ENCODE data around the gene FHAD1. TPM values are rescaled to one million over a fixed set of nuclear protein-coding genes. Genes with fewer than 3 reads are reported as not detected.

The FHAD1 gene
- total and polyA plus RNA-seq, 9 of the 15 experiments (the other 6 are each of a cell fraction or from before 2014, with no cell fraction given): 0.32 to 2.1 (median 1.5) TPM; not detected in 1

GRCh38 chr1:15345705-15346345 lies 98.8 kb downstream of the FHAD1 start (continued):
- TF ChIP-seq NFIC (IDR thresholded peaks at IDR 0.05) (no peak), VEZF1 (CRISPR knock-in tag; IDR thresholded peaks at IDR 0.05) (peak; percentile 85), IFI16 (CRISPR knock-in tag; IDR thresholded peaks at IDR 0.05) (no peak), GABPB1 (CRISPR knock-in tag; IDR thresholded peaks at IDR 0.05) (peak; percentile 45; the same call in 1 of the 2 replicates), SMARCC2 (IDR thresholded peaks at IDR 0.05; ENCODE audit: low read depth) (peak; percentile 78), LCOR (CRISPR knock-in tag; IDR thresholded peaks at IDR 0.05) (no peak; the same call in 1 of the 2 replicates), ZNF23 (CRISPR knock-in tag; IDR thresholded peaks at IDR 0.05) (no peak), FOXA1 (IDR thresholded peaks at IDR 0.05; ENCODE audit: borderline replicate concordance) (no peak), CREM (IDR thresholded peaks at IDR 0.05; ENCODE audit: low read depth) (peak; percentile 42; the same call in 1 of the 2 replicates), MCM7 (IDR thresholded peaks at IDR 0.05) (no peak), HMBOX1 (IDR thresholded peaks at IDR 0.05) (peak; percentile 19; the same call in 1 of the 2 replicates), PHTF2 (CRISPR knock-in tag; IDR thresholded peaks at IDR 0.05) (no peak), MTA1 (IDR thresholded peaks at IDR 0.05; ENCODE audit: borderline replicate concordance) (no peak; the same call in 1 of the 2 replicates), NCOA4 (IDR thresholded peaks at IDR 0.05; ENCODE audit: partially characterized antibody) (no peak), ZNF41 (CRISPR knock-in tag; conservative IDR thresholded peaks at IDR 0.05) (0 out of 2 replicates have a peak, but pooled peaks have one; percentile 34), PRMT5 (CRISPR knock-in tag; IDR thresholded peaks at IDR 0.05) (no peak), MAFF (IDR thresholded peaks at IDR 0.05; ENCODE audit: low read length) (peak; percentile 26), ZNF551 (CRISPR knock-in tag; IDR thresholded peaks at IDR 0.05) (no peak), ATF3 (IDR thresholded peaks at IDR 0.05) (peak; percentile 89), ATF3 (CRISPR knock-in tag; conservative IDR thresholded peaks at IDR 0.05) (0 out of 2 replicates have a peak, but pooled peaks have one; percentile 57), KDM5B (IDR thresholded peaks at IDR 0.05; ENCODE audit: insufficient replicate concordance, low read depth, low read length) (peak; percentile 30), BCL6 (CRISPR knock-in tag; IDR thresholded peaks at IDR 0.05) (no peak), ZNF133 (CRISPR knock-in tag; IDR thresholded peaks at IDR 0.05) (no peak), BRD4 (IDR thresholded peaks at IDR 0.05) (no peak), PHF8 (IDR thresholded peaks at IDR 0.05; ENCODE audit: borderline replicate concordance, low read length) (peak; percentile 40; the same call in 1 of the 2 replicates), NFYB (IDR thresholded peaks at IDR 0.05; ENCODE audit: extremely low read depth, insufficient read length) (no peak)

All from K562 (cell line).